MCF 10A (cell line): ENCODE measurements around the gene ANKRD11. TPM values are rescaled to one million over a fixed set of nuclear protein-coding genes. Genes with fewer than 3 reads are reported as not detected.

Experiments
- BruUV-seq: library from RNA; stranded (reverse); fragments of 400-500 nt; replicated peaks from 2 replicates; lab custom pipeline; 2021; lab: Mats Ljungman, UMichigan
- CTCF ChIA-PET: fragments of 300-600 bp; sonication (Branson Sonifier 250); formaldehyde crosslinking; extraction: SDS; loops from one replicate; lab custom pipeline; 2021; ENCODE audit warnings: antibody characterized with exemption, inconsistent platforms; lab: Yijun Ruan, JAX
- POLR2A ChIA-PET: fragments of 300-600, 350-650 bp; sonication (Branson Sonifier 250); formaldehyde crosslinking; extraction: SDS; loops from one replicate; lab custom pipeline; 2020; ENCODE audit warnings: antibody characterized with exemption, inconsistent platforms; lab: Yijun Ruan, JAX
- DNase-seq: peaks from one replicate; pipeline ENCODE4 v3.0.0-alpha.2; 2018; ENCODE audit not compliant: unreplicated experiment
- H3K27ac Mint-ChIP-seq: one replicate; pipeline ENCODE4 v1.8.0; 2022; ENCODE audit warnings: mild to moderate bottlenecking, low read depth, mixed read lengths; ENCODE audit not compliant: unreplicated experiment
- H3K27me3 Mint-ChIP-seq: one replicate; pipeline ENCODE4 v1.8.0; 2022; ENCODE audit warnings: mixed read lengths; ENCODE audit not compliant: insufficient read depth, unreplicated experiment
- H3K36me3 Mint-ChIP-seq: one replicate; pipeline ENCODE4 v1.8.0; 2022; ENCODE audit warnings: mild to moderate bottlenecking, moderate library complexity, mixed read lengths; ENCODE audit not compliant: insufficient read depth, unreplicated experiment
- H3K4me1 Mint-ChIP-seq: one replicate; pipeline ENCODE4 v1.8.0; 2022; ENCODE audit warnings: mixed read lengths; ENCODE audit not compliant: insufficient read depth, unreplicated experiment
- H3K4me3 Mint-ChIP-seq: one replicate; pipeline ENCODE4 v1.8.0; 2022; ENCODE audit warnings: mild to moderate bottlenecking, moderate library complexity, mixed read lengths; ENCODE audit not compliant: unreplicated experiment
- H3K9me3 Mint-ChIP-seq: one replicate; pipeline ENCODE4 v1.8.0; 2022; ENCODE audit warnings: mixed read lengths; ENCODE audit not compliant: unreplicated experiment
- intact Hi-C: fragments of 100-400 bp; cut with micrococcal nuclease; formaldehyde crosslinking; loops from 2 replicates; pipeline ENCODE4 v1.14.1; 2022
- total RNA-seq: library from RNA; stranded (reverse); gene quantifications from 2 replicates; pipeline ENCODE4 v1.2.3, GENCODE V29; 2022
- TF ChIP-seq, protein P1 (sequence below): fragments of 200-600 bp; IDR thresholded peaks from one replicate; pipeline ENCODE4 v1.8.0; 2022; ENCODE audit warnings: antibody characterized with exemption, mild to moderate bottlenecking; ENCODE audit not compliant: unreplicated experiment

Gene ANKRD11
- total RNA-seq, 1 experiment from 2014 or later: 237 TPM

DNA sequence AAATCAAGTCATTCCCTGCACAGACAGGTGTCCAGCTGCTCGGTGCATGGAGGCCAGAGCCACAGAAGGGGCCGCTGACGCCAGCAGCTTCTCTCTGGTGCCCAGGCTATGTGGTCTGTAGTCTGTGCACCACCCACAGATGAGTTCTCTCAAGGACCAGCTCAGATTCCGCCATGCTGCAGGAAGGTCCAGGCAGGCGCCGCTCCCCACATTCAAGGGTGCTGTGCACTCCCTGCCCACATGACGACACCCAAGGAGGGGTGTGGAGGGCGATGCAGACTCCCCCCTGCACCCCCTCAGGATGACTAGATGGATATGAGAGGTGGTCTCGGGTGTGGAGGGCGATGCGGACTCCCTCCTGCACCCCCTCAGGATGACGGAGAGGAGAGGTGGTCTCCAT is 119.0 kb downstream of the ANKRD11 start:
- peaks cover 19% of the 10 kb centered on the region for H3K4me1 Mint-ChIP-seq
- H3K36me3 Mint-ChIP-seq: peaks cover 46% of the 10 kb centered on the region
- DNase-seq: no peak

DNA sequence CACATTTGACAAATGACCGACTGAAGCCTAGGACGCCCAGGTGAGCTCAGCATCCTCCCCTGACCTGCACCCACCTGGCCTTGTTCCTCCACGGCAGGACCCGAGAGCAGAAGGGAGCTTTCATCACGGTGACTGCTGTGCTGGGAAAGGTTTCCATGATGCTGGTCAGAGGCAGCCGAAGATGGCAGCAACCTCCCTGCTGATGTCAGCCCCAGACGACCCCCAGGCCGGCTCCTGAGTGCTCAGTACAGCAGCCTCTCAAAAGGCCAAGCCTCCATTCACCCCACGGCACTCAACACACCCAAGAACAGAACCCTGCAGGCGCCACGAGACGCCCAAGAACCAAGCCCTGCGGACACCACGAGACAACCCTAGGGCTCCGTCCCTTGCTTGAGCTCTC is 119.8 kb downstream of the ANKRD11 start:
- intact Hi-C loops: no loop called here

More for the DNA sequence above, 119.0 kb downstream of the ANKRD11 start:
- no peak overlapping the region for H3K27ac Mint-ChIP-seq
- intact Hi-C loops: no loop called here
- CTCF ChIA-PET: interaction anchor here (0.9 kb wide), 1 partner anchor 82 kb away, joined by 3 read pairs; no protein-coding TSS in a partner anchor
- H3K4me3 Mint-ChIP-seq: no peak overlapping the region
- no TSS peak for BruUV-seq
- H3K27me3 Mint-ChIP-seq: no peaks in the 10 kb centered on the region
- POLR2A ChIA-PET: interaction anchor here (0.6 kb wide), 1 partner anchor 8 kb away, joined by 4 read pairs; no protein-coding TSS in a partner anchor
- no peaks in the 10 kb centered on the region for H3K9me3 Mint-ChIP-seq
- TF ChIP-seq, protein P1, sequence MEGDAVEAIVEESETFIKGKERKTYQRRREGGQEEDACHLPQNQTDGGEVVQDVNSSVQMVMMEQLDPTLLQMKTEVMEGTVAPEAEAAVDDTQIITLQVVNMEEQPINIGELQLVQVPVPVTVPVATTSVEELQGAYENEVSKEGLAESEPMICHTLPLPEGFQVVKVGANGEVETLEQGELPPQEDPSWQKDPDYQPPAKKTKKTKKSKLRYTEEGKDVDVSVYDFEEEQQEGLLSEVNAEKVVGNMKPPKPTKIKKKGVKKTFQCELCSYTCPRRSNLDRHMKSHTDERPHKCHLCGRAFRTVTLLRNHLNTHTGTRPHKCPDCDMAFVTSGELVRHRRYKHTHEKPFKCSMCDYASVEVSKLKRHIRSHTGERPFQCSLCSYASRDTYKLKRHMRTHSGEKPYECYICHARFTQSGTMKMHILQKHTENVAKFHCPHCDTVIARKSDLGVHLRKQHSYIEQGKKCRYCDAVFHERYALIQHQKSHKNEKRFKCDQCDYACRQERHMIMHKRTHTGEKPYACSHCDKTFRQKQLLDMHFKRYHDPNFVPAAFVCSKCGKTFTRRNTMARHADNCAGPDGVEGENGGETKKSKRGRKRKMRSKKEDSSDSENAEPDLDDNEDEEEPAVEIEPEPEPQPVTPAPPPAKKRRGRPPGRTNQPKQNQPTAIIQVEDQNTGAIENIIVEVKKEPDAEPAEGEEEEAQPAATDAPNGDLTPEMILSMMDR: no peak

DNA sequence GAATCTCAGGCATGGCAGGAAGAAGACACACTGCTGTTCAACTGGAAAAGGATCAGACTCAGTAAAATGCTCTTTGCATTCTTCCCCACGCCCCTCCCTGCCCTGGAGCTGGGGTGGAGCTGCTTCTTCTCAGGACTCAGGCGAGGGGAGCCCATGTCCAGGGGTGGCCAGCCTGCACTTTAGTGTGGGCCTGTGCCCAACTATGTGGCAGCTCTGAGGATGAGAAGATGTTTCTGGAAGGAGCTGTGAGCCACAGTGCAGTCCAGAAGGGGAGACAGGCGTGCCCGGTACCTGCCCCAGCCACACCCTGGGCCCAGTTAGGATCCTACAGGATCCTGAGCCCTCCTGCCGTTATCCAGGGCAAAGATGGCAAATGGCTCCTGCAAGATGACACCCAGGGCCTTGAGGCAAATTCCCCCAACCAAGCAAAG is 120.3 kb downstream of the ANKRD11 start:
- intact Hi-C loops: no loop called here
- CTCF ChIA-PET: interaction anchor here (0.5 to 1.2 kb wide), 4 partner anchors 9 to 72 kb away, joined by 4 to 8 read pairs (median 6); no protein-coding TSS in a partner anchor
- TF ChIP-seq, protein P1: no peak
- Mint-ChIP-seq H3K36me3 (peaks cover 46% of the 10 kb centered on the region), H3K27ac (peak overlapping the region; percentile 51), H3K27me3 (no peaks in the 10 kb centered on the region), H3K4me1 (peaks cover 25% of the 10 kb centered on the region), H3K4me3 (no peak overlapping the region), H3K9me3 (no peaks in the 10 kb centered on the region)
- POLR2A ChIA-PET: interaction anchor here (0.7 to 1.4 kb wide), 5 partner anchors 9 to 73 kb away, joined by 3 to 8 read pairs (median 3); no protein-coding TSS in a partner anchor
- DNase-seq: no peak
- BruUV-seq: no TSS peak

More for the DNA sequence above, 119.8 kb downstream of the ANKRD11 start:
- ChIA-PET POLR2A (interaction anchor here (0.6 to 1.4 kb wide), 3 partner anchors 9 to 12 kb away, joined by 4 to 8 read pairs (median 4); no protein-coding TSS in a partner anchor), CTCF (interaction anchor here (0.9 to 1.1 kb wide), 2 partner anchors 9 to 82 kb away, joined by 3 to 8 read pairs; no protein-coding TSS in a partner anchor)
- H3K4me1 Mint-ChIP-seq: peaks cover 25% of the 10 kb centered on the region
- TF ChIP-seq, protein P1: no peak
- no peak overlapping the region for H3K4me3 Mint-ChIP-seq
- peaks cover 46% of the 10 kb centered on the region for H3K36me3 Mint-ChIP-seq
- no peak for DNase-seq
- H3K27ac Mint-ChIP-seq: no peak overlapping the region
- H3K9me3 Mint-ChIP-seq: no peaks in the 10 kb centered on the region
- H3K27me3 Mint-ChIP-seq: no peaks in the 10 kb centered on the region
- BruUV-seq: no TSS peak

DNA sequence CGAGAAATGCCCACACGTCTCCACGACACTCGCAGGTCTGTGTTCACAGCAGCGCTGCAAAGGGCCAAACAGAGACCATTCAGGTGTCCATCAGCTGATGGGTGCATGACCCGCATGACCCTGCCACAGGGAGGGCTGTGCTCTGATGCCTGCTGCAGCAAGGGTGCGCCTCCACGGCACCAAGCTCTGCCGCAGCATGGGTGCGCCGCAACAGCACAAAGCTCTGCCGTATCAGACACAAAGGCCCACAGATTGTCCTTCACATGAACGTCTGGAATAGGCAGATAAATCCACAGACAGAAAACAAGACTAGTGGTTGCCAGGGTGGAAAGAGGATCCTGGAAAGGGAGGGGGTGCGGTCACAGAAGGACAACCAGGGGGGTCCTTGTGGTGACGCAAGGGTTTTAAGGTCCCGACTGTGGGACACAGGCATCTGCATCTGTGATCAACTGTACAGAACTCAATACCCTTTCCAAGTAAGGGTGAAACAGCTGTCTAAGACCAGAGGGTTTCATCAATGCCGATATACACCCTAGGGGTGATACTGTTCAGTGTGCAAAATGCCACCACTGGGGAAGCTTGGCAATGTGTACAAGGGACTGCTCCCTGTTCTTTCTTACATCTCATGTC is 121.0 kb downstream of the ANKRD11 start:
- TF ChIP-seq, protein P1: no peak
- BruUV-seq: no TSS peak
- no peaks in the 10 kb centered on the region for H3K9me3 Mint-ChIP-seq
- DNase-seq: no peak
- intact Hi-C loops: no loop called here
- H3K27ac Mint-ChIP-seq: peak overlapping the region; percentile 51
- peaks cover 25% of the 10 kb centered on the region for H3K4me1 Mint-ChIP-seq
- CTCF ChIA-PET: interaction anchor here (1.1 to 1.2 kb wide), 3 partner anchors 9 to 73 kb away, joined by 4 to 8 read pairs (median 8); no protein-coding TSS in a partner anchor
- POLR2A ChIA-PET: interaction anchor here (0.7 to 1.8 kb wide), 6 partner anchors 10 to 110 kb away, joined by 3 to 8 read pairs (median 4); no protein-coding TSS in a partner anchor
- peaks cover 46% of the 10 kb centered on the region for H3K36me3 Mint-ChIP-seq
- no peak overlapping the region for H3K4me3 Mint-ChIP-seq
- H3K27me3 Mint-ChIP-seq: no peaks in the 10 kb centered on the region
